Ammon's horn (tissue), 1 donor: ENCODE measurements around the gene ULK4.
"Not testable (repeated sequence)": the region's sequence is repeated elsewhere in the genome, so short reads cannot be mapped to it uniquely, and the experiment has no call there.

Experiments used
- DNase-seq: peaks from one replicate; pipeline ENCODE4 v3.0.0-alpha.2; 2016; ENCODE audit warnings: low spot score

Gene ULK4

GRCh38 chr3:41315126-41315525 is 646.8 kb downstream of the ULK4 start:
- DNase-seq, result no peak

- no peak for DNase-seq
These were observed 653.8 kb downstream of the ULK4 start for GRCh38 chr3:41308119-41308518.

GRCh38 chr3:41307065-41307464 is 654.8 kb downstream of the ULK4 start:
- no peak for DNase-seq

- DNase-seq, result peak; percentile 68
These were observed 657.3 kb downstream of the ULK4 start for GRCh38 chr3:41304593-41304992.

- no peak for DNase-seq
These were observed 659.6 kb downstream of the ULK4 start for GRCh38 chr3:41302295-41302694.

- DNase-seq, result no peak
These were observed 660.4 kb downstream of the ULK4 start for GRCh38 chr3:41301548-41301947.

- no peak for DNase-seq
These were observed 662.9 kb downstream of the ULK4 start for GRCh38 chr3:41299036-41299435.

- DNase-seq, result no peak
These were observed 664.2 kb downstream of the ULK4 start for GRCh38 chr3:41297750-41298149.

GRCh38 chr3:41296556-41296955 is 665.3 kb downstream of the ULK4 start:
- DNase-seq, result no peak

- DNase-seq, result no peak
These were observed 666.2 kb downstream of the ULK4 start for GRCh38 chr3:41295740-41296139.

GRCh38 chr3:41293169-41293681 is 668.7 kb downstream of the ULK4 start:
- no peak for DNase-seq

GRCh38 chr3:41290736-41291135 is 671.2 kb downstream of the ULK4 start:
- peak; percentile 12 for DNase-seq

GRCh38 chr3:41290306-41290705 is 671.6 kb downstream of the ULK4 start:
- no peak for DNase-seq

GRCh38 chr3:41288785-41289184 is 673.1 kb downstream of the ULK4 start:
- no peak for DNase-seq

GRCh38 chr3:41286305-41286704 is 675.6 kb downstream of the ULK4 start:
- no peak for DNase-seq

GRCh38 chr3:41284934-41285333 is 677.0 kb downstream of the ULK4 start:
- not testable (repeated sequence) for DNase-seq

GRCh38 chr3:41277790-41278465 is 684.0 kb downstream of the ULK4 start:
- DNase-seq, result no peak

GRCh38 chr3:41276191-41276590 is 685.7 kb downstream of the ULK4 start:
- no peak for DNase-seq

GRCh38 chr3:41274944-41275668 is 686.8 kb downstream of the ULK4 start:
- DNase-seq, result no peak

- no peak for DNase-seq
These were observed 689.2 kb downstream of the ULK4 start for GRCh38 chr3:41272667-41273066.

GRCh38 chr3:41267975-41268640 is 693.8 kb downstream of the ULK4 start:
- DNase-seq, result no peak

- no peak for DNase-seq
These were observed 696.1 kb downstream of the ULK4 start for GRCh38 chr3:41265823-41266273.

GRCh38 chr3:41265011-41265545 is 696.8 kb downstream of the ULK4 start:
- no peak for DNase-seq
